Measurements from ENCODE around the gene SIRPG. TPM values are rescaled to one million over a fixed set of nuclear protein-coding genes. Genes with fewer than 3 reads are reported as not detected.
"Not testable (repeated sequence)": the region's sequence is repeated elsewhere in the genome, so short reads cannot be mapped to it uniquely, and the experiment has no call there.

SIRPG gene
- total RNA-seq, 1 donor from 2014 or later = not detected

DNA sequence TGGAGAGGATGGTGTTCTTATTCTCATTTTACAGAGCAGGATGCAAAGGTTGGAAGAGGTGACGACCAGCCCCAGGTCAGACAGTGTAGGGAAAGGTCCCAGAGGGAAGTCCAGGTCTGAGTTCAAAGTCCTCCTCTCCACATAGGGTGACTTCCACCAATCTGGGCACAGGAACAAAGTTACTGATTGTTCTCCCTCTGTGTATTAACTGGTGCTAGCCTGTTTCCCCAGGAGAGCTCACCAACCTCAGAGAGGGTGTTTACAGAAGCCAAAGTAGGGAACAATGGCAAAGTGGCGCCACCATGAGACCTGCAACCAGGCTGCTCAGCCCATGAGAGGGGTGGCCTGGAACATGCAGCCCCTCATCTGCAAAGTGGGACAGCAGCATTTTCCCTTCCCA lies 21.0 kb downstream of the SIRPG start:
- DNase-seq (ENCODE audit: low spot score) = no peak

GRCh38 chr20:1635291-1635979 lies 22.1 kb downstream of the SIRPG start:
- DNase-seq (ENCODE audit: low spot score) = no peak

- no peak for DNase-seq (ENCODE audit: low spot score)
Measured at GRCh38 chr20:1633535-1633934, 24.0 kb downstream of the SIRPG start.

GRCh38 chr20:1632178-1632577 lies 25.4 kb downstream of the SIRPG start:
- no peak for DNase-seq (ENCODE audit: low spot score)

GRCh38 chr20:1631309-1632151 lies 26.0 kb downstream of the SIRPG start:
- no peak for DNase-seq (ENCODE audit: low spot score)

DNA sequence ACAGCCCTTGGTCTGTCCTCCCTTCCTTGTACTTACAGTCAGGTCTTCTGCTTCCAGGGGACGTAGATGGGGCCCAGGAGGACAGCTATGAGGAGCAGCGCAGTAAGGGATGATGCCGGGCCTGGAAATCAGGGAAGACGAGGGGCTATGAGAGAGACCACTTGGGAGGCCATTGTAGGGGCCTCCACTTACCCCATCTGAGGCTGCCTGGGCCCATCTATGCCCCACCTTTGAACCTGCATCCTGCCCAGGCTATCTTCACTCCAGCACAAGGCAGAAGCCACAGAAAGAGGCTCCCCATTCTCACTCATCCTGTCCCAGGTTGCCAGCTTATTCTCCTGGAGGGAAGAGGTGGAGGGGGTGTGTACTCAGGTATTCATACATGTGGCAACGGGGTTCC lies 27.4 kb downstream of the SIRPG start:
- no peak for DNase-seq (ENCODE audit: low spot score)

DNA sequence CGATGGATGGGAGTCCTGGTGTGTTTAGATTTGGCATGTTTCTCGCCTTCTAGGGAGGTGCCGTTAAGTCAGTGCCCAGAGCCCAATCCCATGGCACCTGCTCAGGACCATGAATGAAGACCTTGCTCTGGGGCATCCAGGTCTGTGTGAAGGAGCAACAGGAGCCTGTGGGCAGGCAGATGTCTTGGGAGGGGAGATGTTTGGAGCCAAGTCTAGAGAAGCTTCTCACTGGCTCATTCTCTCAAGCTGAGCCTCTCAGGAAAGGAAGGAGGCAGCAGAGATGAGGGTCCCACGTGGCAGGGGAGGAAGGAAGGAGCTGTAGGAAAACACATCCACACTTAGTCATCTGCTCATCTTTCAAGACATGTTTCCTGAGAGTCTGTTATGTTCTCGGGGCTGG lies 28.3 kb downstream of the SIRPG start:
- DNase-seq (ENCODE audit: low spot score) = no peak

- DNase-seq (ENCODE audit: low spot score) = no peak
Measured at GRCh38 chr20:1628621-1629020, 29.0 kb downstream of the SIRPG start.

GRCh38 chr20:1627200-1627550 lies 30.4 kb downstream of the SIRPG start:
- DNase-seq (ENCODE audit: low spot score) = no peak

GRCh38 chr20:1626528-1627199 lies 30.9 kb downstream of the SIRPG start:
- DNase-seq (ENCODE audit: low spot score) = no peak

GRCh38 chr20:1625083-1625690 lies 32.4 kb downstream of the SIRPG start:
- no peak for DNase-seq (ENCODE audit: low spot score)

- no peak for DNase-seq (ENCODE audit: low spot score)
Measured at GRCh38 chr20:1623501-1624205, 33.9 kb downstream of the SIRPG start.

DNA sequence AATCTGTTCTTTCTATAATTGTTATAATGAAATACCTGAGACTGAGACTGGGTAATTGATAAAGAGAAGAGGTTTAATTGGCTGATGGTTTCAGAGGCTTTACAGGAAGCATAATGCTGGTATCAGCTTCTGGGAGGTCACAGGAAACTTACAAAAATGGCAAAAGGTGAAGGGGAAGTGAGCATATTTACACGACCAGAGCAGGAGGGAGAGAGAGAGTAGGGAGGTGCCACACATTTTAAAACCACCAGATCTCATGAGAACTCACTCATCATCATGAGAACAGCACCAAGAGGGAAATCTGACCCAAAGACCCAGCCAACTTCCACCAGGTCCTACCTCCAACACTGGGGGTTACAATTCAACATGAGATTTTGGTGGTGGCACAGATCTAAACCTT lies 35.1 kb downstream of the SIRPG start:
- no peak for DNase-seq (ENCODE audit: low spot score)

- no peak for DNase-seq (ENCODE audit: low spot score)
Measured at GRCh38 chr20:1621316-1621715, 36.3 kb downstream of the SIRPG start.

DNA sequence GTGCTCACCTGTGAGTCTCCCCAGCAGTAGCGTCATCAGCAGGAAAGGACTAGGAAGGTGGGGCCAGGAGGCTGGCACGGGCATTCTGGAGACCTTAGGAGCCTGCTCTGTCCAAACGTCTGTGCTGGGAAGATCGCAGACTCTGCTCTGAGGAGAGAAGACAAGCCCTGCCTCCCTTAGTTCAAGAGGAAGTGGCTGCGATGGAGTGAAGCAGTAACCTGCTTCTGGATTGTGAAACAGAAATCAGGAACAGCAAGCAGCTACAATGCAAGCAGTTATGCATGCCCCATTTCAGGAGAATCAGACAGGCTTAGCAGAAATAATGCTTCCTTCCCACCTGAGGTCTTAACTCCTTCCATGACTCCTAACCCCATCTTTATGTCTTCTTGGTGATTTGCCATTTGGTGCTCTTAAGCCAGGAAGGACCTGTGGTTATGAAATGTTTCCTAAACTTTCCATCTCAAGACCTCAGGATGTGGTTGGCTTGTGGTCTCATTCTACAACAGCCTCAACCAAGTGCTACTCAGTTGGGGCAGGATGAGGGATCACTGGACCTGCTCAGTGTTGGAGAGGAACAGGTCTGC lies 37.6 kb downstream of the SIRPG start, which contains the start of gene SIRPB1:
Gene SIRPB1 (minus strand): TSS at position 149 of the 584 bp plus-strand sequence. CDS start 65 bp downstream, at position 84.
- DNase-seq (ENCODE audit: low spot score) = no peak

- DNase-seq (ENCODE audit: low spot score) = no peak
Measured at GRCh38 chr20:1618954-1619540, 38.5 kb downstream of the SIRPG start.

- no peak for DNase-seq (ENCODE audit: low spot score)
Measured at GRCh38 chr20:1618479-1618878, 39.1 kb downstream of the SIRPG start.

- DNase-seq (ENCODE audit: low spot score) = no peak
Measured at GRCh38 chr20:1616858-1617434, 40.6 kb downstream of the SIRPG start.

DNA sequence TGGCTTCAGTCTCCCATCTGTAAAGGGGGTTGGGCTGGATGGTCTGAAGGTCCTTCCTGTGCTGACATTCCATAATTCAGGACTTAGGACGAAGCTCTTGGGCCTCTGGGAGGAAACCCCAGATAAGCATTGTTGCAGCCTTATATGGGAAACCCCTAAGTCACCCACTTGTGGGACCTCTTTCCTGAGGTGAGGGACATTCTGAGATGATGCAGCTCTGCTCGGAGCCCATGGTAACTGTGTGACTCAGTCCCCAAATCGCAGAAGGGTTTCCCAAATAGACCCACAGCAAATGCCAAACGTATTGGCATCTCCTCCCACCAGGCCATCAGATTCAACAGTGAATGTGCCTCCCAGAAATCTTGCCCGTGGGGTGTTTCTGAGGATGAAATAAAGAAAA lies 47.2 kb downstream of the SIRPG start:
- not testable (repeated sequence) for DNase-seq (ENCODE audit: low spot score)

All from mesenteric fat pad (tissue), 1 donor.